GM12874 (cell line): Measurements from ENCODE around the gene COTL1.

Experiments
- TF ChIP-seq, protein P1 (sequence below): IDR thresholded peaks from 2 replicates; pipeline ENCODE4 v1.5.1; 2011; ENCODE audit warnings: low read depth, mild to moderate bottlenecking, control low read depth, low read length, moderate library complexity; ENCODE audit not compliant: insufficient read depth

Gene COTL1

DNA sequence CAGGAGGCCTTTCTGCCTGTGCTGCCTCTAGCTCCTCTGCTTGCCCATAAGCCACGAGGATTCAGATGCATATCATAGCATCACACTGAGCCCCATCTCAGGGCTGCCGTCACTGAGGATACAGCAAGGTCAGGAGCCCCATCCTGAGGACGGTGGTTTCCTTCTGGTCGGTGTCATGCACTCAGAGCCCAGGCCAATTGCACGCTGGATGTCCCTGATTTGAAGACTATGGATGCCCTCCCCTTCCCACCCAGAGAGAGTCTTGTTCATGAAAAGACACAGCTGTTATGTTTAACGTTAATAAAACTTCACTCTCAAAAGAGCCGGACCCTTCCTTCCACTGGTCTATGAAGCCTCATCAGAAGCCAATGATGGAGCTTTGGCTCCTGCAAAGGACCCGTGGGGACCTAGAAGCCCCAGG, 19.9 kb downstream of the COTL1 start:
- TF ChIP-seq, protein P1, sequence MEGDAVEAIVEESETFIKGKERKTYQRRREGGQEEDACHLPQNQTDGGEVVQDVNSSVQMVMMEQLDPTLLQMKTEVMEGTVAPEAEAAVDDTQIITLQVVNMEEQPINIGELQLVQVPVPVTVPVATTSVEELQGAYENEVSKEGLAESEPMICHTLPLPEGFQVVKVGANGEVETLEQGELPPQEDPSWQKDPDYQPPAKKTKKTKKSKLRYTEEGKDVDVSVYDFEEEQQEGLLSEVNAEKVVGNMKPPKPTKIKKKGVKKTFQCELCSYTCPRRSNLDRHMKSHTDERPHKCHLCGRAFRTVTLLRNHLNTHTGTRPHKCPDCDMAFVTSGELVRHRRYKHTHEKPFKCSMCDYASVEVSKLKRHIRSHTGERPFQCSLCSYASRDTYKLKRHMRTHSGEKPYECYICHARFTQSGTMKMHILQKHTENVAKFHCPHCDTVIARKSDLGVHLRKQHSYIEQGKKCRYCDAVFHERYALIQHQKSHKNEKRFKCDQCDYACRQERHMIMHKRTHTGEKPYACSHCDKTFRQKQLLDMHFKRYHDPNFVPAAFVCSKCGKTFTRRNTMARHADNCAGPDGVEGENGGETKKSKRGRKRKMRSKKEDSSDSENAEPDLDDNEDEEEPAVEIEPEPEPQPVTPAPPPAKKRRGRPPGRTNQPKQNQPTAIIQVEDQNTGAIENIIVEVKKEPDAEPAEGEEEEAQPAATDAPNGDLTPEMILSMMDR: no peak

- TF ChIP-seq, protein P1: no peak
Observed at GRCh38 chr16:84597528-84597896, 20.4 kb downstream of the COTL1 start.

GRCh38 chr16:84596801-84597527, 20.9 kb downstream of the COTL1 start:
- TF ChIP-seq, protein P1: no peak

- TF ChIP-seq, protein P1: no peak
Observed at GRCh38 chr16:84596161-84596560, 21.7 kb downstream of the COTL1 start.

DNA sequence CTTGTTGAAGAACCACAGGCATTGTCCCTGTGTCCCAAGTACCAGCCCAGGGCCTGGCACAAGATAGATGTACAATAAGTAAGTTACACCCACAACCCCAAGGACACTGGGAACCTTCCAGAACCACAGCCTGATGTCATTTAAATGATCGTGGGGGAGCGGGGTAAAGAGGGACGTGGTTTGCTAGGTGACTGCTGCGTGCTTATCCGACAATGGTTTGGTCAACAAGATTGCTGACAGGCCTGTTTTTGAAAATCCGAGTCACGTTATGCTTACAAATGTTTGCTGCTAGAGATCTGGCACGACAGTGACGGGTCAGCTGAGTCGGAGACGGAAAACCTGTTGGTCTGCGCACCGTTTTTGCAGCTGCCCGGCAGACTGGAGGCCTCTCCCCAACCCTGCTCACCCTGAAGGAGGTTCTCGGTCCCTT, 22.8 kb downstream of the COTL1 start:
- TF ChIP-seq, protein P1: no peak

GRCh38 chr16:84594725-84595038, 23.2 kb downstream of the COTL1 start:
- TF ChIP-seq, protein P1: no peak

DNA sequence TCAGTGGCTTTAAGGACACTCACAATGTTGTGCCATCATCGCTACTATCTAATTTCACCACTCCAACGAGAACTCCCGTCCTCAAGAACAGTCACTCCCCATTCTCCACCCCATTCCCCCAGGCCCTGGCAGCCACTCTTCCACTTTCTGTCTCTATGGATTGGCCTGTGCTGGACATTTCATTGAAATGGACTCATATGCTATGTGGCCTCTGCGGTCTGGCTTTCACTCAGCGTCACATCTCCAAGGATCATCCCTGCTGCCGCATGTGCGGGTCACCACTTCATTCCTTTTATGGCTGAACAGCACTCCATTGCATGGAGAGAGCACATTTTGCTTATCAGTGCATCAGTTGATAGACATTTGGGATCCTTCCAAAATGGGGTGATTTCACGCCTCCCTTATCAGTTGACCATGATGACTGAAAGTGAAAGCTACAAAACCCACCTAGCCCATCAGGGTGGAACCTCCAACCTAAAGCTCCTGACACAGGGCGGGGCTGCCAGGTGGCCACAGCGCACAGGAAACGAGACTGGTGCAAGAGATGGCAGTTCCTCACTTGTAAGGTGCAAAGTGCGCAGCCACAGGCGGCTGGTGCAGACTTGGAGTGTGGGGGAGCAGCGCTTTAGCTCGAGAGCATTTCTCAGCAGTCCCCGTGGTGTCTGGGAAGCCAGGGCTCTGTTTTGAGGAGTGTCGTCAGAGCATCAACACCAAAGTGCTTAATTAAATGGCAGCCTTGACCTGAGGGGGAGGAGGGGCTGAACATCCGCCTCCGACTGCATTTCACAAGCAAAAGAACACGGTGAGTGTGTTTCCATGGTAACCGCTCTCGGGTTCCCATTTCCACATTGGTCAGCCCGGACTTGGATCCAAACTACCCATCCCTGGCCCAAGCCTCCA, 23.8 kb downstream of the COTL1 start:
- TF ChIP-seq, protein P1: no peak
